Endothelial cell (in vitro differentiated cells): ENCODE measurements around the gene FAM124A. TPM values are rescaled to one million over a fixed set of nuclear protein-coding genes. Genes with fewer than 3 reads are reported as not detected.

Source experiments
- DNase-seq: peaks from one replicate; pipeline ENCODE4 v3.0.0; 2021; ENCODE audit warnings: low spot score
- H3K27ac Mint-ChIP-seq: one replicate; pipeline ENCODE4 v1.8.0; 2021; ENCODE audit warnings: mixed read lengths, inconsistent platforms; ENCODE audit not compliant: unreplicated experiment
- H3K27me3 Mint-ChIP-seq: one replicate; pipeline ENCODE4 v1.8.0; 2021; ENCODE audit warnings: mild to moderate bottlenecking, moderate library complexity, mixed read lengths, inconsistent platforms; ENCODE audit not compliant: unreplicated experiment
- H3K36me3 Mint-ChIP-seq: one replicate; pipeline ENCODE4 v1.8.0; 2021; ENCODE audit warnings: mild to moderate bottlenecking, low read depth, mixed read lengths, inconsistent platforms; ENCODE audit not compliant: unreplicated experiment
- H3K4me1 Mint-ChIP-seq: one replicate; pipeline ENCODE4 v1.8.0; 2021; ENCODE audit warnings: mild to moderate bottlenecking, mixed read lengths, inconsistent platforms; ENCODE audit not compliant: unreplicated experiment
- H3K4me3 Mint-ChIP-seq: one replicate; pipeline ENCODE4 v1.8.0; 2021; ENCODE audit warnings: mild to moderate bottlenecking, mixed read lengths, inconsistent platforms; ENCODE audit not compliant: unreplicated experiment
- H3K9me3 Mint-ChIP-seq: one replicate; pipeline ENCODE4 v1.8.0; 2021; ENCODE audit warnings: mixed read lengths, inconsistent platforms; ENCODE audit not compliant: unreplicated experiment
- total RNA-seq: library from RNA; stranded (reverse); fragmentation: NEBNext Ultra II Directional; extraction: Animal tissue kit (Norgen Biotek cat#: 25700); gene quantifications from one replicate; pipeline ENCODE4 v1.2.1, GENCODE V29; 2021; ENCODE audit not compliant: unreplicated experiment
- TF ChIP-seq, protein P1 (sequence below): fragments of 200-600 bp; sonication (generic); IDR thresholded peaks from one replicate; pipeline ENCODE4 v1.5.0; 2021; ENCODE audit warnings: antibody characterized with exemption; ENCODE audit not compliant: unreplicated experiment

FAM124A gene
- total RNA-seq, 1 donor from 2014 or later: 4.9 TPM

DNA sequence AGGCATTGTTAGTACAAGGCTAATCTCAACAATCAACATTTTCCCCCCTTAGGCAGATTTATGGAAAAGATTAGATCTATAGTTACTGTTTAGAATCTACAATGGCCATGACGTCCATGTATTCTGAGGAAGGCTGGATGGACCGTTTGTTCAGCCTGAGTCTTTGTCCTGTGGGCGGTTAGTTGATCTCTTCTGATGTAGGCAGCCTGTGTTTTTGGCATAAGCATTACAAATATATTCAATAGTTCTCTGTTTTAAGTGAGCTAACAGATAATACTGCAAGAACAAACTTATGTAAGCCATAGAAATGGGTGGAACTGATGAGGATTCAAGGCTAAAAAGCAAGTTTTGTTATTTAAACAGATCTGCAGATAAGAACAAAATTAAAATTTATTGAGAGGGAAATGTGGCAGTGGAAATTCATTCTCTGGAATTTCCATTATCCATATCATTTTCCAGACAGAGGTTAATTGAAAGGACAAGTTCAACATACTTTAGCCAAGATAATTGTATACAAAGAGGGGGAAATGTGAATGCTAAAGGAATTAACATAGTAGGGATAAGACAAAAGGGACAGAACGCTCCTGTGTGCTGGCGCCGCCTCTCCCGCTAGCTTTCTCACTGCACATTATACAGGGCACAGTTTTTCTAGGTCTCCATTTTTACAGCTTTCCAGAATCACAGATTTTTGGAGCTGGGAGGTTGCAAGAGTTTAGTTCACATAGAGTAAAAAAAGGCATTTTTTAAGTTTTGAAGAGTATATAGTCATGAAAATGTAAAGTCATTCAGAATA is 48.6 kb downstream of the FAM124A start:
- Mint-ChIP-seq H3K4me1 (no peaks in the 10 kb centered on the region), H3K9me3 (no peaks in the 10 kb centered on the region), H3K36me3 (no peaks in the 10 kb centered on the region), H3K27ac (no peak overlapping the region), H3K27me3 (no peaks in the 10 kb centered on the region), H3K4me3 (no peak overlapping the region)
- DNase-seq: no peak
- TF ChIP-seq, protein P1, sequence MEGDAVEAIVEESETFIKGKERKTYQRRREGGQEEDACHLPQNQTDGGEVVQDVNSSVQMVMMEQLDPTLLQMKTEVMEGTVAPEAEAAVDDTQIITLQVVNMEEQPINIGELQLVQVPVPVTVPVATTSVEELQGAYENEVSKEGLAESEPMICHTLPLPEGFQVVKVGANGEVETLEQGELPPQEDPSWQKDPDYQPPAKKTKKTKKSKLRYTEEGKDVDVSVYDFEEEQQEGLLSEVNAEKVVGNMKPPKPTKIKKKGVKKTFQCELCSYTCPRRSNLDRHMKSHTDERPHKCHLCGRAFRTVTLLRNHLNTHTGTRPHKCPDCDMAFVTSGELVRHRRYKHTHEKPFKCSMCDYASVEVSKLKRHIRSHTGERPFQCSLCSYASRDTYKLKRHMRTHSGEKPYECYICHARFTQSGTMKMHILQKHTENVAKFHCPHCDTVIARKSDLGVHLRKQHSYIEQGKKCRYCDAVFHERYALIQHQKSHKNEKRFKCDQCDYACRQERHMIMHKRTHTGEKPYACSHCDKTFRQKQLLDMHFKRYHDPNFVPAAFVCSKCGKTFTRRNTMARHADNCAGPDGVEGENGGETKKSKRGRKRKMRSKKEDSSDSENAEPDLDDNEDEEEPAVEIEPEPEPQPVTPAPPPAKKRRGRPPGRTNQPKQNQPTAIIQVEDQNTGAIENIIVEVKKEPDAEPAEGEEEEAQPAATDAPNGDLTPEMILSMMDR: no peak

DNA sequence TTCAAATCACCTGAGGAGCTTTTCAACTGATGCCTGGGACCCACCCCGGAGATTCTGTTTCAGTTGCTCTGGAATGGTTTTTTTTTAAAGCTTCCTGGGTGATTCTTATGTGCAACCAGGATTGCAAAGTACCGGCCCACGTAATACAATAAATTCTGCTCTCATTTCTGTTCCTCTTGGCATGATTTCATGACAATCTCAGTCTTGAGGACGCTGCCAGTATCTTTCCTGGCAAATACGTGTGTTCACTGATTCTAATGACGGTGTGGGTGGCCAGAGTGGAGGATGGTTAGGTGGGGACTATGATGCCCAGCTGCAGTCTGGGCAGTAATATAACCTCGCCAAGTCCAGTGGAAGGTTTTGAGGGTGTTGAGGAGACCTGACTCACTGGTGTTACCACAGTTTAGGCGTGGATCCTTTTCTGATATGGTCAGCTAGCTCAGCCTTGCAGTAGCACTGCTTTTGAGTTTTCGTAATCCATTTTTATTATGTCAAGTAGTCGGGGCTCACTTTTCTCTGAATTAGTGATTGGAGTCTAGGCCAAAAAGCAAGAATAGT is 49.4 kb downstream of the FAM124A start:
- TF ChIP-seq, protein P1: no peak

DNA sequence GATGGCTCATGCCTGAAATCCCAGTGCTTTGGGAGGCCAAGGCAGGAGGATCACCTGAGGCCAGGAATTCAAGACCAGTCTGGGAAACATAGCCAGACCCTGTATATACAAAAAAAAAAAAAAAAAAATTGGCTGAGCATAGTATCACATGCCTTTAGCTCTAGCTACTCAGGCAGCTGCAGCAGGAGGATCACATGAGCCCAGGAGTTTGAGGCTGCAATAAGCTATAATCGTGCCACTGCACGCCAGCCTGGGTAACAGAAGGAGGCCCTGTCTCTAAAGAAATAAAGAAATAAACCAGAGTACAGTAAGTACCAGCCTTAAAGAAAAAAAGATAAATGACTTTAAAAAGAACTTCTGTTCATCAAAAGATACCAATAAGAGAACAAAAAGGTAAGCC is 52.9 kb downstream of the FAM124A start:
- Mint-ChIP-seq H3K4me3 (no peak overlapping the region), H3K27ac (no peak overlapping the region), H3K36me3 (no peaks in the 10 kb centered on the region), H3K9me3 (no peaks in the 10 kb centered on the region), H3K4me1 (peaks cover 10% of the 10 kb centered on the region), H3K27me3 (peaks cover 1% of the 10 kb centered on the region)
- DNase-seq: no peak
- TF ChIP-seq, protein P1: no peak

More for the DNA sequence above, 49.4 kb downstream of the FAM124A start:
- Mint-ChIP-seq H3K27ac (no peak overlapping the region), H3K4me3 (no peak overlapping the region), H3K36me3 (no peaks in the 10 kb centered on the region), H3K9me3 (no peaks in the 10 kb centered on the region), H3K27me3 (peaks cover 1% of the 10 kb centered on the region), H3K4me1 (peaks cover 8% of the 10 kb centered on the region)
- no peak for DNase-seq

DNA sequence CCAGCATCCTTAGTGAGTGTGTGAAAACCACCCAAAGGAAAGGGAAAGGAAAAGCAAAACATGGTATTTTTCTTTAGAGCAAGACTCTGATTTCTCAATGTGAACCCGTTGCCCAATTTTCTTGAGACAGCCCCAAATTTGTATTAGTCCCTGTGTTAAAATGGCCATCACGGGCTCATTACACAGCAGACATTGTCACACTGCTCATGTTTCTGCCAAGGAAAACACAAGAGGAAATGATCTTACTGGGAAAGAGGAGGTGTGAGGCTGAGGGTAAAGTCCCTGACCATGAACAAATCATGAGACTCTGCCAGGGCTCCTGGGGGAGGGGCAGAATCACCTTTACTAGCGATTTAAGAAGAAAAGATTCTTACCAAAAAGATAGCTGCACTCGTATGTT is 54.4 kb downstream of the FAM124A start:
- DNase-seq: no peak

More for the DNA sequence above, 54.4 kb downstream of the FAM124A start:
- no peaks in the 10 kb centered on the region for H3K9me3 Mint-ChIP-seq
- H3K4me3 Mint-ChIP-seq: no peak overlapping the region
- no peaks in the 10 kb centered on the region for H3K36me3 Mint-ChIP-seq
- peaks cover 4% of the 10 kb centered on the region for H3K27me3 Mint-ChIP-seq
- peaks cover 10% of the 10 kb centered on the region for H3K4me1 Mint-ChIP-seq
- no peak overlapping the region for H3K27ac Mint-ChIP-seq
- TF ChIP-seq, protein P1: no peak
